Neural cell (in vitro differentiated cells): ENCODE results near the gene CLDN17.

Experiments used
- CTCF ChIP-seq: fragments of 450-650 bp; IDR thresholded peaks from 2 replicates; pipeline ENCODE4 v1.5.1; 2014; ENCODE audit warnings: antibody characterized with exemption, mild to moderate bottlenecking, moderate library complexity; ENCODE audit not compliant: poor library complexity, severe bottlenecking
- RAD21 ChIP-seq: fragments of 450-650 bp; conservative IDR thresholded peaks from 2 replicates; pipeline ENCODE4 v1.6.1; 2014; ENCODE audit warnings: antibody characterized with exemption, mild to moderate bottlenecking, moderate library complexity

GRCh38 chr21:30126576-30126975 lies 40.0 kb downstream of the CLDN17 start:
- TF ChIP-seq CTCF (no peak), RAD21 (no peak)
